PC-3 (cell line): ENCODE measurements around the gene MAST4. TPM values are rescaled to one million over a fixed set of nuclear protein-coding genes. Genes with fewer than 3 reads are reported as not detected.
A peak's percentile ranks its signal among the peaks of the same experiment; 100 is the strongest.

Source experiments
- ATAC-seq: fragments of 200-7000 bp; cut with Tn5 transposase; 2 replicates; pipeline ENCODE4 v1.9.1; 2020; ENCODE audit warnings: mild to moderate bottlenecking, moderate library complexity
- BruUV-seq: library from RNA; stranded (reverse); fragments of 400-500 nt; replicated peaks from 2 replicates; lab custom pipeline; 2021; lab: Mats Ljungman, UMichigan
- CTCF ChIA-PET: fragments of 300-600 bp; sonication (Branson Sonifier 250); formaldehyde crosslinking; loops from one replicate; lab custom pipeline; 2022; ENCODE audit warnings: antibody characterized with exemption; lab: Charles Lee
- POLR2A ChIA-PET: fragments of 300-600 bp; sonication (Branson Sonifier 250); formaldehyde crosslinking; loops from one replicate; lab custom pipeline; 2022; ENCODE audit warnings: antibody characterized with exemption; ENCODE audit not compliant: unreplicated experiment; lab: Charles Lee
- DNase-seq: peaks from one replicate; pipeline ENCODE4 v3.0.0-alpha.2; 2015
- H2AFZ ChIP-seq: fragments of 300-600 bp; sonication (generic); 2 replicates; pipeline ENCODE4 v1.6.0; 2016; ENCODE audit warnings: antibody characterized with exemption, low read length
- H3F3A ChIP-seq: fragments of 300-600 bp; sonication (generic); one replicate; pipeline ENCODE4 v1.6.0; 2017; ENCODE audit warnings: antibody characterized with exemption, low read length, control low read depth, mild to moderate bottlenecking; ENCODE audit not compliant: unreplicated experiment
- H3K27ac ChIP-seq: fragments of 300-600 bp; sonication (generic); 2 replicates; pipeline ENCODE4 v1.5.1; 2016; ENCODE audit warnings: mild to moderate bottlenecking, low read length
- H3K27me3 ChIP-seq: fragments of 300-600 bp; sonication (generic); 2 replicates; pipeline ENCODE4 v1.6.1; 2016; ENCODE audit warnings: low read length, mixed read lengths
- H3K36me3 ChIP-seq: fragments of 300-600 bp; sonication (generic); 2 replicates; pipeline ENCODE4 v1.6.1; 2016; ENCODE audit warnings: low read depth, mixed run types, low read length, mixed read lengths
- H3K4me1 ChIP-seq: fragments of 300-600 bp; sonication (generic); 2 replicates; pipeline ENCODE4 v1.5.1; 2016; ENCODE audit warnings: low read length; ENCODE audit not compliant: insufficient read depth
- H3K4me2 ChIP-seq: fragments of 300-600 bp; sonication (generic); 2 replicates; pipeline ENCODE4 v1.6.0; 2016; ENCODE audit warnings: low read length
- H3K4me3 ChIP-seq: fragments of 300-600 bp; sonication (generic); 2 replicates; pipeline ENCODE4 v1.5.1; 2016; ENCODE audit warnings: mild to moderate bottlenecking, low read length, mixed read lengths
- H3K79me2 ChIP-seq: fragments of 300-600 bp; sonication (generic); 2 replicates; pipeline ENCODE4 v1.6.1; 2017; ENCODE audit warnings: low read length, mixed read lengths
- H3K9ac ChIP-seq: fragments of 300-600 bp; sonication (generic); 2 replicates; pipeline ENCODE4 v1.6.0; 2016; ENCODE audit warnings: mild to moderate bottlenecking, low read length
- H3K9me2 ChIP-seq: fragments of 300-600 bp; sonication (generic); replicated peaks from 2 replicates; pipeline ENCODE4 v1.6.1; 2016; ENCODE audit warnings: mixed run types, low read length, mixed read lengths
- H3K9me3 ChIP-seq: fragments of 300-600 bp; sonication (generic); 2 replicates; pipeline ENCODE4 v1.6.1; 2016; ENCODE audit warnings: low read length, mixed read lengths
- H4K20me1 ChIP-seq: fragments of 300-600 bp; sonication (generic); 2 replicates; pipeline ENCODE4 v1.6.1; 2016; ENCODE audit warnings: low read length, mixed read lengths
- EZH2 ChIP-seq: fragments of 300-600 bp; sonication (generic); IDR thresholded peaks from one replicate; pipeline ENCODE4 v1.6.1; 2017; ENCODE audit warnings: antibody characterized with exemption, mild to moderate bottlenecking, low read length; ENCODE audit not compliant: unreplicated experiment
- EZH2phosphoT487 ChIP-seq: fragments of 300-600 bp; sonication (generic); IDR thresholded peaks from 2 replicates; pipeline ENCODE4 v1.6.1; 2018; ENCODE audit warnings: mild to moderate bottlenecking, antibody characterized with exemption, low read length, borderline replicate concordance
- intact Hi-C: fragments of 100-400 bp; cut with micrococcal nuclease; formaldehyde crosslinking; loops from 2 replicates; pipeline ENCODE4 v1.9.0; 2023
- total RNA-seq: library from RNA; depleted of rRNA; stranded (reverse); fragments of >200 nt; gene quantifications from 2 replicates; pipeline ENCODE4 v1.2.3, GENCODE V29; 2014
- TF ChIP-seq, protein P1 (sequence below): fragments of 300-600 bp; sonication (generic); conservative IDR thresholded peaks from 2 replicates; pipeline ENCODE4 v1.5.1; 2017; ENCODE audit warnings: antibody characterized with exemption, low read depth, mild to moderate bottlenecking, low read length

Gene MAST4
- total RNA-seq, 1 experiment from 2014 or later, result 7.9 TPM

DNA sequence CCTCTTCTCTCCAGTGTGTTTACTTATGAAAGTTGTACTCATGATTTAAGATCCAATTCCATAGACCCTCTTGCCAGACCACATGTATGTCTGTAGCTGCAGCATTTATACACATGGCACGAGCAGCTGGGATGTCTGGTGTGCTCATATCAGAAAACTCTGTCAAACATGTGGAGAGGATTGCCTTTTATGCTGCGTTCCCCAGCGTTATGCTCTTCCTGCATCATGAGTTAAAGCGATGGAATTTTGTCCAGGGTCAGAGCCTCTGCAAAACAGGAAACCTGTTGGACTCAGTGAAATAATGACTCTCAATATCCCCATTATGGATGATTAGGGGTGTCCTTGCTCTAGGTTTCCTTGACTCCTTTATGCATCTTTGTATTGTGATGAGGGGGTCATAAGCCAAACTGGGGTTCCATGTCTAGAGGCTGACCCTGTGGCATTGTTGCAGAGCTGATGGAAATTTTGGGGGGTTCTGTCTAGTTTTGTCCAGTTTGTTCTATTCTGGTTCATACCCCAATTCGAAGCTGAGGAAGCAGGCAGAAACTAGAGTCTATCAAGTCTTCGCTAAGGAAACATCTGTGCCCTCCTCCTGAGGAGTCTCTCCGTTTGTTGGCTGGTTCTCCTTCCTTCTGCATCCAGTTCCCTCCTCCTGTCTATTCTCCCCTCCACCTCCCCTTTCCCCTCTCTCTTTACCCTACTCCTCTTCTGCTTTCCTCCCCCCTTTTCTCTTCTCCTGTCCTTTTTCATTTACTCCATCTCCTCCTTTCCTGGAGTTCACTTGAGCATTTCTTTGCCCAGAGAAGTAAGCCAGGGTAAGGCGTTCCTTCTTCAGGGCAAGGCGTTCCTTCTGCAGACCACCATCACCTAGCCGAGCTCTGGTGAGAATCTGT is 252.8 kb downstream of the MAST4 start:
- POLR2A ChIA-PET, result no interaction called here
- intact Hi-C loops, result no loop called here
- Histone ChIP-seq H3K27me3 (no peaks in the 10 kb centered on the region), H3K27ac (no peak overlapping the region), H3K79me2 (no peaks in the 10 kb centered on the region), H2AFZ (no peak overlapping the region), H3K36me3 (no peaks in the 10 kb centered on the region), H4K20me1 (no peaks in the 10 kb centered on the region), H3F3A (no peaks in the 10 kb centered on the region), H3K4me3 (no peak overlapping the region), H3K9ac (no peak overlapping the region), H3K4me1 (0 out of 2 replicates have a peak, but pooled peaks cover 5% of the 10 kb centered on the region), H3K4me2 (no peak overlapping the region), H3K9me2 (no peaks in the 10 kb centered on the region), H3K9me3 (no peaks in the 10 kb centered on the region)
- TF ChIP-seq EZH2phosphoT487, result no peak
- no TSS peak for BruUV-seq
- ATAC-seq, result no peak
- CTCF ChIA-PET, result no interaction called here
- no peak for DNase-seq

DNA sequence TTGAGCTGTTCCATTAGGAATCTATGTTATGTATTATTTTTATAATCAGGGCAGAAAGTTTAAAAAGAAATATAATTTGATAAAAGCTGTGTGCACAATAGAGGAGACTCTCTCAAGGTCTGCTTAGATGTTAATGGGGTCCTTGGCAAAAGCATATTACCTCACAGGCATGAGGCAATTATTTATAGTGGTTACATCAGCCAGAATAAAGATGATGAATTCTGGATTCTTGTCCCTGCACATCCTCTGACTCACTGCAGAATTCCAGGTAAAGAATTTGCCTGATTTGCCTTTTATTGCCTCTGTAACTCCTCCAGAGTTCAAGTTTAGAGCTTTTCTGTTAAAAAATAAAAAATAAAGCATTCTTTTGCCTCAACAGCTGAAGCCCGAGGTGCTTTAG is 253.6 kb downstream of the MAST4 start:
- Histone ChIP-seq H4K20me1 (no peaks in the 10 kb centered on the region), H3K4me3 (no peak overlapping the region), H3K4me2 (no peak overlapping the region), H3K9me3 (no peaks in the 10 kb centered on the region), H3K27ac (no peak overlapping the region), H3K9ac (no peak overlapping the region), H3K4me1 (0 out of 2 replicates have a peak, but pooled peaks cover 5% of the 10 kb centered on the region), H2AFZ (no peak overlapping the region), H3K36me3 (no peaks in the 10 kb centered on the region), H3K79me2 (no peaks in the 10 kb centered on the region), H3K27me3 (no peaks in the 10 kb centered on the region), H3F3A (no peaks in the 10 kb centered on the region), H3K9me2 (no peaks in the 10 kb centered on the region)
- intact Hi-C loops, result no loop called here
- no TSS peak for BruUV-seq
- CTCF ChIA-PET, result no interaction called here
- TF ChIP-seq EZH2, result no peak
- no peak for TF ChIP-seq EZH2phosphoT487
- TF ChIP-seq, protein P1, sequence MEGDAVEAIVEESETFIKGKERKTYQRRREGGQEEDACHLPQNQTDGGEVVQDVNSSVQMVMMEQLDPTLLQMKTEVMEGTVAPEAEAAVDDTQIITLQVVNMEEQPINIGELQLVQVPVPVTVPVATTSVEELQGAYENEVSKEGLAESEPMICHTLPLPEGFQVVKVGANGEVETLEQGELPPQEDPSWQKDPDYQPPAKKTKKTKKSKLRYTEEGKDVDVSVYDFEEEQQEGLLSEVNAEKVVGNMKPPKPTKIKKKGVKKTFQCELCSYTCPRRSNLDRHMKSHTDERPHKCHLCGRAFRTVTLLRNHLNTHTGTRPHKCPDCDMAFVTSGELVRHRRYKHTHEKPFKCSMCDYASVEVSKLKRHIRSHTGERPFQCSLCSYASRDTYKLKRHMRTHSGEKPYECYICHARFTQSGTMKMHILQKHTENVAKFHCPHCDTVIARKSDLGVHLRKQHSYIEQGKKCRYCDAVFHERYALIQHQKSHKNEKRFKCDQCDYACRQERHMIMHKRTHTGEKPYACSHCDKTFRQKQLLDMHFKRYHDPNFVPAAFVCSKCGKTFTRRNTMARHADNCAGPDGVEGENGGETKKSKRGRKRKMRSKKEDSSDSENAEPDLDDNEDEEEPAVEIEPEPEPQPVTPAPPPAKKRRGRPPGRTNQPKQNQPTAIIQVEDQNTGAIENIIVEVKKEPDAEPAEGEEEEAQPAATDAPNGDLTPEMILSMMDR, result no peak
- POLR2A ChIA-PET, result no interaction called here
- DNase-seq (peak; percentile 39), ATAC-seq (peak; percentile 22; the same call in 1 of the 2 replicates)

DNA sequence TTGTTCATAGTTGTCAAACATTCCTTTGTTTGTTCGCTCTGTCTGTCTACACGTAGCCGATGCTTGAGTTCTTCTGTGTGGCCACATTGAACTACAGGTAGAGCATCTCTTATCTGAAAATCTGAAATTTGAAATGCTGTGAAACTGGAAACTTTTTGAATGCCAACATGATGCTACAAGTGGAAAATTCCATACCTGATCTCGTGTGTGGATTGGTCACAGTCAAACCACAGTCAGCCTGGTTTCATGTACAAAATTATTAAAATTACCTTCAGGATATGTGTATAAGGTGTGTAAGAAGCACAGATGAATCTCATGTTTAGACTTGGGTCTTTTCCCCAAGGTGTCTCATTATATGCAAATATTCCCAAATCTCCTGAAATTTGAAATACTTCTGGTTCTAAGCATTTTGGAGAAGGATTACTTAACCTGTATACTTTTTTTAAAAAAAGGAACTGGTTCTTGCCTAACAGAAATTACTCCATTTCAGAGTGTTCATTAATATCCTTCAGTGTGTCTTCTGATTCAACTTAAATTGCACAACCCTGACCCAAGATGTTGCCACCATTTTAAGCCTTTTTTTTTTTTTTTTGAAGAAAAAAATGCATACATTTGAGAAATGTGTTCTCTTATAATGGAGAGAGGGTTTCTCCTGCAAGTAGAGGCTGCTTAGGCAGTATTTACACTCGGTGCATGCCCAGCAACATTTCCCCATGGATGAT is 254.3 kb downstream of the MAST4 start:
- intact Hi-C loops, result no loop called here
- no peaks in the 10 kb centered on the region for H3K9me3 ChIP-seq
- ATAC-seq (no peak), DNase-seq (peak; percentile 7)
- no peaks in the 10 kb centered on the region for H3F3A ChIP-seq
- no peaks in the 10 kb centered on the region for H3K79me2 ChIP-seq
- H3K27me3 ChIP-seq, result no peaks in the 10 kb centered on the region
- H3K4me3 ChIP-seq, result no peak overlapping the region
- CTCF ChIA-PET, result no interaction called here
- no peak overlapping the region for H3K27ac ChIP-seq
- POLR2A ChIA-PET, result no interaction called here
- H3K4me1 ChIP-seq, result 0 out of 2 replicates have a peak, but pooled peaks cover 5% of the 10 kb centered on the region
- H3K9me2 ChIP-seq, result no peaks in the 10 kb centered on the region
- H2AFZ ChIP-seq, result no peak overlapping the region
- no peak for TF ChIP-seq EZH2phosphoT487
- H3K9ac ChIP-seq, result no peak overlapping the region
- no peaks in the 10 kb centered on the region for H3K36me3 ChIP-seq
- no peak overlapping the region for H3K4me2 ChIP-seq
- no peaks in the 10 kb centered on the region for H4K20me1 ChIP-seq
- no TSS peak for BruUV-seq
